ENCODE measurements around the gene FAM107B. TPM values are rescaled to one million over a fixed set of nuclear protein-coding genes. Genes with fewer than 3 reads are reported as not detected.

The FAM107B gene
- total and polyA plus RNA-seq, 2 of the 13 experiments (the other 11 are each of a cell fraction or from before 2014, with no cell fraction given): 15.7 to 24.8 TPM

DNA sequence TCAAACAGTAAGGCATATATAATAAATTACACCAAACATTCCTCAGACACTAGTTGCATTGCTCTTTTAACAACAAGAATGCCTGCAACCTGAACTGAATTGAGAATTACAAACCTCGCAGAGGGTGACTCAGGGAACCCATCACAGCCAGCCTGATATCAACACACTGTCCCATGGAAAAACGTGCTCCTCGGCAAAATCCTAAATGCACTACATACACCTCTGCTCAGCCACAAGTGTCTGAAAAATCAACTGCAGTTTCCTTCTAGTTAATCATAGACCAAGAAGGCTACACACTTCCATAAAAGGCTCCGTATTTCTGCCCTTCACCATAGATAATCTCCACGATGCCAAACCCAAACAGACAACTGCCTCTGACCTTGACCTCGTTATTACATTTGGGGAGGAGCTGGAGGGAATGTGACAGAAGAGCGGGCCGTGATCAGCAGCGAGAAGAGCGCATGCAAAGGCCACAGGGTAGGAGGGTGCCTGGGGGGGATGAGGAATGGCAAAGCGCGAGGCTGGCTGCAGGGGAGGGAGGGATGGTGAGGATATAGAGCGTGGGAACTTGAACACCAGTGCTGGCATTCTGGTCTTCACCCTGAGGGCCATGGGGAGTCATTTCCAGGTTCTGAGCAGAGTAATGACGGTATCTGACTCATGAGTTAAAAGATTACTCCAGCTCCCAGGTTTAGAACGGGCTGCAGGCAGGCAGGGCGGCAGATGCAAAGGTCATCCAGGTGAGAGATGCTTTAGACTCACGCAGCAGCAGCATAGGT lies 242.0 kb downstream of the FAM107B start (continued):
- no peak for TF ChIP-seq USF2 (IDR thresholded peaks at IDR 0.05; ENCODE audit: low read depth, low read length)
- peak; percentile 85; the same call in 1 of the 2 replicates for TF ChIP-seq USF2 (CRISPR knock-in tag; IDR thresholded peaks at IDR 0.05; ENCODE audit: borderline replicate concordance)
- TF ChIP-seq, protein P1, sequence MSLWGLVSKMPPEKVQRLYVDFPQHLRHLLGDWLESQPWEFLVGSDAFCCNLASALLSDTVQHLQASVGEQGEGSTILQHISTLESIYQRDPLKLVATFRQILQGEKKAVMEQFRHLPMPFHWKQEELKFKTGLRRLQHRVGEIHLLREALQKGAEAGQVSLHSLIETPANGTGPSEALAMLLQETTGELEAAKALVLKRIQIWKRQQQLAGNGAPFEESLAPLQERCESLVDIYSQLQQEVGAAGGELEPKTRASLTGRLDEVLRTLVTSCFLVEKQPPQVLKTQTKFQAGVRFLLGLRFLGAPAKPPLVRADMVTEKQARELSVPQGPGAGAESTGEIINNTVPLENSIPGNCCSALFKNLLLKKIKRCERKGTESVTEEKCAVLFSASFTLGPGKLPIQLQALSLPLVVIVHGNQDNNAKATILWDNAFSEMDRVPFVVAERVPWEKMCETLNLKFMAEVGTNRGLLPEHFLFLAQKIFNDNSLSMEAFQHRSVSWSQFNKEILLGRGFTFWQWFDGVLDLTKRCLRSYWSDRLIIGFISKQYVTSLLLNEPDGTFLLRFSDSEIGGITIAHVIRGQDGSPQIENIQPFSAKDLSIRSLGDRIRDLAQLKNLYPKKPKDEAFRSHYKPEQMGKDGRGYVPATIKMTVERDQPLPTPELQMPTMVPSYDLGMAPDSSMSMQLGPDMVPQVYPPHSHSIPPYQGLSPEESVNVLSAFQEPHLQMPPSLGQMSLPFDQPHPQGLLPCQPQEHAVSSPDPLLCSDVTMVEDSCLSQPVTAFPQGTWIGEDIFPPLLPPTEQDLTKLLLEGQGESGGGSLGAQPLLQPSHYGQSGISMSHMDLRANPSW (CRISPR knock-in tag; IDR thresholded peaks at IDR 0.05; ENCODE audit: borderline replicate concordance): no peak
- peak in 1 of 2 experiments; percentile 76; a peak in 2 of 4 replicates for TF ChIP-seq EP300 (IDR thresholded peaks at IDR 0.05; ENCODE audit: low read depth in 2 of 2, low read length in 2 of 2)
- 0 out of 2 replicates have a peak, but pooled peaks have one; percentile 21 for TF ChIP-seq EP300 (CRISPR knock-in tag; IDR thresholded peaks at IDR 0.05; ENCODE audit: borderline replicate concordance)
- peak; percentile 49; the same call in 1 of the 2 replicates for TF ChIP-seq ZBTB21 (CRISPR knock-in tag; IDR thresholded peaks at IDR 0.05)
- no peak for TF ChIP-seq HNRNPK (IDR thresholded peaks at IDR 0.05; ENCODE audit: low read depth, low read length, poor library complexity, severe bottlenecking)
- TF ChIP-seq SIX4 (CRISPR knock-in tag; IDR thresholded peaks at IDR 0.05): 0 out of 2 replicates have a peak, but pooled peaks have one; percentile 11
- TF ChIP-seq AKAP8 (CRISPR knock-in tag; IDR thresholded peaks at IDR 0.05): no peak
- no peak for TF ChIP-seq SOX13 (IDR thresholded peaks at IDR 0.05)
- TF ChIP-seq SOX13 (CRISPR knock-in tag; conservative IDR thresholded peaks at IDR 0.05 in 1 of 2, IDR thresholded peaks at IDR 0.05 in 1 of 2): peak in 1 of 2 experiments; percentile 66; a peak in 2 of 4 replicates
- TF ChIP-seq ZNF253 (CRISPR knock-in tag; IDR thresholded peaks at IDR 0.05; ENCODE audit: borderline replicate concordance): no peak
- no peak for TF ChIP-seq ZNF333 (CRISPR knock-in tag; IDR thresholded peaks at IDR 0.05; ENCODE audit: borderline replicate concordance)
- TF ChIP-seq TFE3 (CRISPR knock-in tag; IDR thresholded peaks at IDR 0.05): 0 out of 2 replicates have a peak, but pooled peaks have one; percentile 41
- peak; percentile 72 for TF ChIP-seq NR2C2 (CRISPR knock-in tag; IDR thresholded peaks at IDR 0.05; ENCODE audit: borderline replicate concordance)
- TF ChIP-seq MAZ (IDR thresholded peaks at IDR 0.05; ENCODE audit: borderline replicate concordance, low read depth, low read length): peak; percentile 29; the same call in 1 of the 2 replicates
- no peak for TF ChIP-seq MAZ (CRISPR knock-in tag; IDR thresholded peaks at IDR 0.05; ENCODE audit: low read depth)
- TF ChIP-seq ZFP36L1 (CRISPR knock-in tag; IDR thresholded peaks at IDR 0.05): peak; percentile 48; the same call in 1 of the 2 replicates
- TF ChIP-seq ZFP82 (CRISPR knock-in tag; IDR thresholded peaks at IDR 0.05; ENCODE audit: borderline replicate concordance): no peak
- peak; percentile 33; the same call in 1 of the 2 replicates for TF ChIP-seq ZBTB7B (CRISPR knock-in tag; IDR thresholded peaks at IDR 0.05)
- TF ChIP-seq TEAD3 (CRISPR knock-in tag; optimal IDR thresholded peaks at IDR 0.05; ENCODE audit: borderline replicate concordance): peak; percentile 81
- TF ChIP-seq POLR2AphosphoS2 (IDR thresholded peaks at IDR 0.05; ENCODE audit: low read depth, low read length): no peak
